ENCODE results near the gene CCDC51. TPM values are rescaled to one million over a fixed set of nuclear protein-coding genes. Genes with fewer than 3 reads are reported as not detected.

CCDC51 gene
- total and polyA plus RNA-seq, 2 of the 13 experiments (the other 11 are each of a cell fraction or from before 2014, with no cell fraction given): 18.1 to 29.4 TPM

- TF ChIP-seq SNAPC4 (CRISPR knock-in tag; IDR thresholded peaks at IDR 0.05) (no peak), AKAP8 (CRISPR knock-in tag; IDR thresholded peaks at IDR 0.05) (peak; percentile 69; the same call in 1 of the 2 replicates), TARDBP (CRISPR knock-in tag; IDR thresholded peaks at IDR 0.05) (peak; percentile 64; the same call in 1 of the 2 replicates), ZNF383 (CRISPR knock-in tag; IDR thresholded peaks at IDR 0.05; ENCODE audit: borderline replicate concordance) (0 out of 2 replicates have a peak, but pooled peaks have one; percentile 29), ZNF605 (CRISPR knock-in tag; IDR thresholded peaks at IDR 0.05) (0 out of 2 replicates have a peak, but pooled peaks have one; percentile 32), ZNF207 (IDR thresholded peaks at IDR 0.05; ENCODE audit: borderline replicate concordance) (no peak), ZFP62 (CRISPR knock-in tag; IDR thresholded peaks at IDR 0.05) (no peak), SRF (IDR thresholded peaks at IDR 0.05; ENCODE audit: low read depth, low read length) (no peak), ZBTB7A (CRISPR knock-in tag; IDR thresholded peaks at IDR 0.05) (no peak; the same call in 1 of the 2 replicates), GPN1 (CRISPR knock-in tag; IDR thresholded peaks at IDR 0.05; ENCODE audit: borderline replicate concordance) (no peak), SMAD1 (CRISPR knock-in tag; IDR thresholded peaks at IDR 0.05; ENCODE audit: borderline replicate concordance, low read depth) (no peak)
- TF ChIP-seq, protein P1, sequence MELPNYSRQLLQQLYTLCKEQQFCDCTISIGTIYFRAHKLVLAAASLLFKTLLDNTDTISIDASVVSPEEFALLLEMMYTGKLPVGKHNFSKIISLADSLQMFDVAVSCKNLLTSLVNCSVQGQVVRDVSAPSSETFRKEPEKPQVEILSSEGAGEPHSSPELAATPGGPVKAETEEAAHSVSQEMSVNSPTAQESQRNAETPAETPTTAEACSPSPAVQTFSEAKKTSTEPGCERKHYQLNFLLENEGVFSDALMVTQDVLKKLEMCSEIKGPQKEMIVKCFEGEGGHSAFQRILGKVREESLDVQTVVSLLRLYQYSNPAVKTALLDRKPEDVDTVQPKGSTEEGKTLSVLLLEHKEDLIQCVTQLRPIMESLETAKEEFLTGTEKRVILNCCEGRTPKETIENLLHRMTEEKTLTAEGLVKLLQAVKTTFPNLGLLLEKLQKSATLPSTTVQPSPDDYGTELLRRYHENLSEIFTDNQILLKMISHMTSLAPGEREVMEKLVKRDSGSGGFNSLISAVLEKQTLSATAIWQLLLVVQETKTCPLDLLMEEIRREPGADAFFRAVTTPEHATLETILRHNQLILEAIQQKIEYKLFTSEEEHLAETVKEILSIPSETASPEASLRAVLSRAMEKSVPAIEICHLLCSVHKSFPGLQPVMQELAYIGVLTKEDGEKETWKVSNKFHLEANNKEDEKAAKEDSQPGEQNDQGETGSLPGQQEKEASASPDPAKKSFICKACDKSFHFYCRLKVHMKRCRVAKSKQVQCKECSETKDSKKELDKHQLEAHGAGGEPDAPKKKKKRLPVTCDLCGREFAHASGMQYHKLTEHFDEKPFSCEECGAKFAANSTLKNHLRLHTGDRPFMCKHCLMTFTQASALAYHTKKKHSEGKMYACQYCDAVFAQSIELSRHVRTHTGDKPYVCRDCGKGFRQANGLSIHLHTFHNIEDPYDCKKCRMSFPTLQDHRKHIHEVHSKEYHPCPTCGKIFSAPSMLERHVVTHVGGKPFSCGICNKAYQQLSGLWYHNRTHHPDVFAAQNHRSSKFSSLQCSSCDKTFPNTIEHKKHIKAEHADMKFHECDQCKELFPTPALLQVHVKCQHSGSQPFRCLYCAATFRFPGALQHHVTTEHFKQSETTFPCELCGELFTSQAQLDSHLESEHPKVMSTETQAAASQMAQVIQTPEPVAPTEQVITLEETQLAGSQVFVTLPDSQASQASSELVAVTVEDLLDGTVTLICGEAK (IDR thresholded peaks at IDR 0.05): no peak
- TF ChIP-seq, protein P1 (CRISPR knock-in tag; IDR thresholded peaks at IDR 0.05): no peak
- TF ChIP-seq, protein P2, sequence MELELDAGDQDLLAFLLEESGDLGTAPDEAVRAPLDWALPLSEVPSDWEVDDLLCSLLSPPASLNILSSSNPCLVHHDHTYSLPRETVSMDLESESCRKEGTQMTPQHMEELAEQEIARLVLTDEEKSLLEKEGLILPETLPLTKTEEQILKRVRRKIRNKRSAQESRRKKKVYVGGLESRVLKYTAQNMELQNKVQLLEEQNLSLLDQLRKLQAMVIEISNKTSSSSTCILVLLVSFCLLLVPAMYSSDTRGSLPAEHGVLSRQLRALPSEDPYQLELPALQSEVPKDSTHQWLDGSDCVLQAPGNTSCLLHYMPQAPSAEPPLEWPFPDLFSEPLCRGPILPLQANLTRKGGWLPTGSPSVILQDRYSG (CRISPR knock-in tag; IDR thresholded peaks at IDR 0.05): no peak
Measured at GRCh38 chr3:48465531-48466378, 25.8 kb upstream of the CCDC51 start (continued).

All from HepG2 (cell line).